ENCODE results near the gene ZNF473.

Gene ZNF473

DNA sequence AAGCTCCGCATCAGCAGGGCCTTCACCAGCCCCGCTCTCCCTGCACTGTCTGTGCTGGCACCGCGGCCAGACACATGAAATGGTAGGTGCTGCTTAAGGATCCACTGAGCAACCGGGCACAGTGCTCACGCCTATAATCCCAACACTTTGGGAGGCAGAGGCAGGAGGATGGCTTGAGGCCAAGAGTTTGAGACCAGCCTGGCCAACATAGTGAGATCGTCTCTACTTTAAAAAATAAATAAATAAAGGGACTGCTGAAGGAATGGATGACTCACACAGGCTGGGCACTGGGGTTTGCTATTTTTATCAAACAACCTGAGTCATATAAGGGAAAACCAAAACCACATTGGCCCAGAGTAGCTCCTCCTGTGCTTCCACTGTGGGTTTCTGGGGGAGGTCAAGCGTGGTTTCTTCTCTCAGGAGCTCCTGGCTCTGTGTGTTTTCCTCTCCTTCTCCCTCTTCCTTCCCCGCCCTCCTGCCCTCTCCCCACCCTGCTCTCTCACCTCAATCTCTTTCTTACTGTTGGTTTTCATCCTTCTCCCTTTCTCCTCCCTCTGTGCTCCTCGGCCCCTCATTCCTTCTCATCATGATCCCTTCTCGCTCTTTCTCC, 21.9 kb upstream of the ZNF473 start:
- peak; percentile 25 for DNase-seq (ENCODE audit: low spot score)

DNA sequence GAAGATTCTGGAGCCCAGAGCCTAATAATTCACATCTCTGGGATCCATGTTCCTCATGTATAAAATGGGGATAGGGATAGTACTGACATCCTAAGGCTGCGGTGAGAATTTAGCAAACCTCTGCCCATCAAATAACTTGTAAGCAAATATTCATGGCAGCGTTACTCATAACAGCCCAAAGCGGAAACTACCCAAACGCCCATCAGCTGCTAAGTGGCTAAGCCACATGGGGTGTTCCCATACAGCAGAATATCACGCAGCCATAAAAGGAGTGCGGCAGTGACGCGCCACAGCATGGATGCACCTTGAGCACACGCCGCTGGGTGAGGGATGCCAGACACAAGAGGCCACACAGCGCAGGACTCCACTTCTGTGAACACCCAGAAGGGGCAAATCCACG, 20.4 kb upstream of the ZNF473 start:
- DNase-seq (ENCODE audit: low spot score) = no peak

DNA sequence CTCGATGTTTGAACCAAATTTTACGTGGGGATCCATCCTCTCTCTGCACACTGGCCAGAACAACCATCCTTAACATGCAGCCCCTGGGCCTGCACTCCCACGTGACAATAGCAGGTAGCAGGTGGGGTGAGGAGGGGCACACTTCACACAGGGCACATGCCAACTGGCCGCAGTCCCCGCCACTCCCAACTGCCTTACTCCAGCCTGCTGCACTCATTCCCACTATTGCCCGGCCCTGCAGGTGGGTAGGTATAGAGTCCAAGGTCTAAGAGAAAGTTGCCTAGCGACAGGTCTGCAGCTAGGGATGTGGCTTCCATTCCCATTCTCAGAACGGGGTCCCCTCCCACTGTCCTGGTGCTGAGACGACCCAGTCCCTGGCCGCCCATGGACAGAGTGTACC, 18.6 kb upstream of the ZNF473 start:
- DNase-seq (ENCODE audit: low spot score) = no peak

DNA sequence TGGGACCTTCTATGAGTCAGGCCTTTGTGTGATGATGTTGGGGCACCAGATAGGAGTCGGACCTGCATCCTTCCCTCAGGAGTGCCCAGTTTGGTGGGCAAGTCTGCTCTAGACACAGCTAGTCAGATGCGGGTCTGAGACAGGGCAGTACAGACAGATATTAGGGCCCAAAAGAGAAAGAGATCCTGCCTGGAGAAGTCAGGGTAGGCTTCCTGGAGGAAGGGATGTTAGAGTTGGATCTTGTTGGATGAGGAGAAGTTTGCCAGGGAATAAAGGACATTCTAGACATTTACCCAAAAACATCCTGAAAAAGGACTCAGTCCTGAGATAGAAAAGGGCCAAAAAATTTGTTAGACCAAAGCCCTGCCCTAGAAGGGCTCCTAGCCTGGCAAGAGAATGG, 17.9 kb upstream of the ZNF473 start:
- DNase-seq (ENCODE audit: low spot score) = no peak

DNA sequence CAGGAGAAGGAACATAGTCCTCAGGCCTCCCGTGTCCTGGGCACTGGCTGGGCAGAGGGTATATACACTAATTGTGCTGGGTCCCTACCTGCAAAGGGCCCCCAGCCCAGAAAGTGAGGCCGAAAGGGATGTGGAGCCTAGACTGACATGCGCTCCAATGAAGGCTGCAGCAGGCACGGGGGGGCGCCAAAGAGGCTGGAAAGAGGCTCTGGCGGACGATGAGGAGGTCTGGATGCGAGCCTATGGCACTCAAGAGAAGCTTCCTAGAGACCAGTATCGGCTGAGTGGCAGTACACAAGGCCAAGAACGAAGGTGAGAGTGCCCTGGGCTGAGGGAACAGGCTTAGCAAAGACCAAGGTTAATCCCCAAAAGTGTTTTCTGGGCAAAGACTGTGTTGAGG, 17.3 kb upstream of the ZNF473 start:
- DNase-seq (ENCODE audit: low spot score) = peak; percentile 16

DNA sequence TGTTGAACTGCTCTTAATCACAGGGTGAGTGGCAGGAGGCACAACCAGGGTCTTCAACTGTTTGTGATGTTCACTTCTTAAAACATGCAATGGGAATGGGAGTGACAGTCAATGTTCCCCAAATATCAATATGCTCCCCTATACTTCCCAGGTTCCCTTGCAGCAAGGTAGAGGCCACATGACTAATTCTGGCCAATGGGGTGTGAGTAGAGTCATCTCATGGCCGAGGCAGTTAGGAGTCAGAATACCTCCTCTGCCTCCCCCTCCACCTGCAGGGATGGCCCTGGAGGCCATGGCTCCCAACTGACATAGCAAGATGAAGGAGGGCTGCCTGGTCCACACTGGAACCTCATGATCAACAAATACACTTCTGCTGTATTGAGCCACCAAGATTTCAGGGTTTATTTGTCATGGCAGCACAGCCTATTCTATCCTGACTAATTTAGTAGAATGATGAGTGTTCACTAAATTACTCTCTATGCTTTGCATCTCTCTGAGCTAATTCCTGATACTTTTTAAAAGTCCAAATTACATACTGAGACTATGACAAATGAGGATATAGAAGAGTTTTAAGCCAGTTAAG, 9.5 kb upstream of the ZNF473 start:
- no peak for DNase-seq (ENCODE audit: low spot score)

DNA sequence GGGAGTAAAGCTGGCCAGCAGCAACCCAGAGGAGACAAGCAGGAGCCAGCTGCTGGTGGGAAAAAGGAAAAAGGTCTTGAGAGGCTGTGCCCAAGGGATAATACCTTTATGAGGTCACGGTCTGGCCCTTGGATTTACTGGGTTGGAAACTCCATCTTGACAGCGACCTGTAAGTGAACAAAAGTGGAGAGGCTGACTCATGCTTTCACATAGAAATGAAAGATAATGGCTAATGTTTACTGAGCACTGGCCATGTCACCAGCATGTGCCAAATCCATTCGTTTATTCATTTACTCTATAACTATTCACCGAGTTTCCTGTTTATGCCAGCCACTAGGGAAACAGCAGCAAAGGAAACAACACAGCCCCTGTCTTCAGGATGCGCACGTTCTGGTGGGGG, 5.3 kb upstream of the ZNF473 start:
- no peak for DNase-seq (ENCODE audit: low spot score)

DNA sequence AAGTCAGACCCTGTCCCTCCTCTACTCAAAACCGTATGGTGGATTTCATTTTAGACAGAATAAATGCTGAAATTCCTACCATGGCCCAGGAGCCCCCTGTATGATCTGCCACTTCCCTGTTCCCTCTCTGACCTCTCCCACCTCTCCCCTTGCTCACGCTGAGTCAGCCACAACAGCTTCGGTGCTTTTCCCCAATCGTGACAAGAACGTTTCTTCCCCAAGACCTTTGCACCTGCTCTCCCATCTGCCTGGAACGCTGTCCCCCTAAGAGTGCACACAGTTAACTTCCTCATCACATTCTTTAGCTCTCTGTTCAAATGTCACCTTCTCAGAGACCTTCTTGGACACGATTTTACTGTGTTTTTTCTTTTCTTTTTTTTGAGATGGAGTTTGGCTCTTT, 3.0 kb upstream of the ZNF473 start:
- DNase-seq (ENCODE audit: low spot score) = no peak

DNA sequence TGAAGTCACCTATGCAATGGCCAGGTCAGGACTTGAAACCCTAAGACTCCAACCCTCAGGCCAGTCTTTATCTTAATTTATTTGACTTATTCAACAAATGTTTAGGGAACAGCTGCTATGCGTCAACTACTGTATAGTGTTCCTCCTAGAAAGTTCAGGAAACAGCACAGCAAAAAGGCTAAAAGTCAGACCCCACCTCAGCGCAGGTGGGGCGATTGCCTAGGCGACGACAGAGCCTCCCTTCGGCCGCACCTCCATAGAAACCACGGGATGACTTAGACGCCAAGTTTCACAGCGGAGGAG, 1.1 kb upstream of the ZNF473 start:
- no peak for DNase-seq (ENCODE audit: low spot score)

DNA sequence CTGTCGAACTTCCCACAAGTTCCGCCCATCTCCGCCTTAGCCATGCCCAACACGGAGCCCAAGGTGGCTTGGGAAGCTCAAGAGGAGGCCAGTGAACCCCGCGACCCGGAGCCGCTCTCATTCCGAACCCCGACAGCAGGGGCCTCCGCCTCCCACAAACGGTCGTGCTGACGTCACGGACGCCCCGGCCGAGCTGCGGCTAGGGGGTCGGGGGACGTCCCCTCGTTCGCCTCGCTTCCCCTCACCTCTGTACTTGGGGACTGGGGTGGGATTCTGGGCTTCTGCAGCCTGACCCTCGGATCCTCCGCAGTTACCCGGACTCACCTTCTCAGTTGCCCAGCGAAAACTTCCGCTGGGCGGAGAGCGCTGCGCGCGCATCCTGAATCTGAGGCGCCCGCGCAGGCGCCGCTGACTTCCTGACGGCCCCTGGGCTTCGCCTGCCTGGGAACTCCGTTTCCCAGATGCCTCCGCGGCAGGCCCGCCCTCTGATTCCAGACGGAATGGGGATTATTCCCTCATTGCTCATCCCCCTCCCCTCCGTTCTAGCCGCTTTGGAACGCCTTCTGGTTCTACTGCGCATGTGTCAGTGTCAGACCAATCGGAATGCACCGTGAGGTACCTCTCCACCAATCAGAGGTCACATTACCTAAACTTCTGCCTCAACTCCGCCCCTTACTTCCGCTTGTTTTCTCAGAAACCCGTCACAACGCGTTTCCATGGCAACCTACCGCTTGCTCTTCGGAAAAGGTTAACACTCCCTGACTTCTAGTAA, 597 bp upstream of the ZNF473 start, which contains the start of gene VRK3:
TSS of gene VRK3 (minus strand) at position 351 of the 772 bp plus-strand sequence. CDS start 9,210 bp downstream, outside the sequence.
- peak; percentile 100 for DNase-seq (ENCODE audit: low spot score)

DNA sequence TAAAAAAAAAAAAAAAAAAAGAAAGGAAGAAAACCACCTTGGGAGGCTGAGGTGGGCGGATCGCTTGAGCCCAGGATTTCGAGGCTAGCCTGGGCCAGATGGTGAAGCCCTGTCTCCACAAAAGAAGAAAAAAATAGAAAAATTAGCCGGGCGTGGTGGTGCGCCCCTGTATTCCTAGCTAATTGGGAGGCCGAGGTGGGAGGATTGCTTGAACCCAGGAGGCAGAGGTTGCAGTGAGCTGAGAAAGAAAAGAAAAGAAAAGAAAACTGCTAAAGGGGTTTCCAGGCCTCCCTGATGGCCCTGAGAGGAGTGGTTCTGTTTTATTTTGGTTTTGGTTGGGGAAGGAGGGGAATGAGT, 723 bp downstream of the ZNF473 start:
- no peak for DNase-seq (ENCODE audit: low spot score)

DNA sequence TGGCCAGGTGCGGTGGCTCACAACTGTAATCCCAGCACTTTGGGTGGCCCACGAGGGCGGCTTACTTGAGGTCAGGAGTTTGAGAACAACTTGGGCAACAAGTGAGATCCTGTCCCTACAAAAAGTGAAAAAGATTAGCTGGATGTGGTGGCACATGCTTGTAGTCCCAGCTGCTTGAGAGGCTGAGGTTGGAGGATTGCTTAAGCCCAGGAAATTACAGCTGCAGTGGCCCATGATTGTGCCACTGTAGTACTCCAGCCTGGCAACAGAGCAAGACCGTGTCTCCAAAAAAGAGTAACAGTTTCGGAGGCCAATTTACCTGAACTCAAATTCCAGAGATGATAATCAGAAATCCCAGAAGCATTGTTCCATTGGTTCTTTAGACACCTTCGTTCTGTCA, 4.4 kb downstream of the ZNF473 start:
- DNase-seq (ENCODE audit: low spot score) = no peak

DNA sequence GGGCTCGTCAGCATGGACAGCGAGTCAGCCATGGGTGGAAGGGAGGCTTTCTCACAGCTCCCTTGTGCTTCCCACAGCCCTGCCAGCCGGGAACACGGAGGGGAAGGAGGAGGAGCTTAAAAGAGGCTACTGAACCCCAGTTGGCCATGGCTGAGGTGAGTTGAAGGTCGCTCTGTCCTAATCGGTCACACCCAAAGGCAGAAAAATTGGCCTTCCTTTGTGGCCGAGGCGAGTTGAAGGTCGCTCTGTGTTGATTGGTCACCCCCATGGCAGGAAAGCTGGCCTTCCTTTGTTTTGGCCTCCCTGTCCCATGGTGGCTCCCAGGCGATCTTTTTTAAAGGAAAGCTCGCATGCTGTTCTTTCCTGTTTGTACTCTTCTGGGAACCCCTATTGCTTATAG, 5.1 kb downstream of the ZNF473 start:
- no peak for DNase-seq (ENCODE audit: low spot score)

DNA sequence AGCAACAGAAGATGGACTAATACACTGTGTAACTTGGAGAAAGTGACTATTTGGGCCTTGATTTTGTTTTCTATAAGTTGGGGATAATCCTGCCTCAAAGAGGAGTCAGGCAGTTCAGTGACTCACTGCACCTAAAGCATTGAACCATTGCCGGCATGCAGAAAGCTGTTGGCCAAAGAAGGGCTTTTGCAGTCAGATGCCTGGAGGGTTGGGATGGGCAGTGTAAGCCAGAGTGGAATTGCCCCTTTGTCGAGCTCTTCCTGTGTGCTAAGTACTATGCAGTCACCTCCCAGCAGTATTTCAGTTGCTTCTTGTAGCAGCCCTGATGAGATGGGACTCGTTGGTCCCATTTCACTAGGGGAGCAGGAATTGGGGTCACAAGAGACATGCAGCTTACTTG, 11.1 kb downstream of the ZNF473 start:
- DNase-seq (ENCODE audit: low spot score) = no peak

DNA sequence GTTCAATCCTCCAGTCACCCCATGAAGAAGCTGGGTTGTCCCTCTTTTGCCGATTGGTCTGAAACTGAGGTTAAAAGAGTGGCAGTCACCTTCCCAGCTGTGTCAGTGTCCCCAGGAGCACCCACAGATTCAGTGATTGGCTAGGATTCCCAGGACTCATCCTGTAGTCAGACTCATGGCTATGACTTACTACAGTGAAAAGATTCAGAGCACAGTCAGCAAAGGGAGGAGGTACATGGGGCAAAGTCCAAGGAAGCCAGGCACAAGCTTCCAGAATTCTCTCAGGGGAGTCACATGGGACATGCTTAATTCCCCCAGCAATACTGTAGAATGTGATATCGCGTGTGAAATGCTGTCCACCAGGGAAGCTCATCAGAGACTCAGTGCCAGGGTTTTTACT, 14.2 kb downstream of the ZNF473 start:
- DNase-seq (ENCODE audit: low spot score) = no peak

DNA sequence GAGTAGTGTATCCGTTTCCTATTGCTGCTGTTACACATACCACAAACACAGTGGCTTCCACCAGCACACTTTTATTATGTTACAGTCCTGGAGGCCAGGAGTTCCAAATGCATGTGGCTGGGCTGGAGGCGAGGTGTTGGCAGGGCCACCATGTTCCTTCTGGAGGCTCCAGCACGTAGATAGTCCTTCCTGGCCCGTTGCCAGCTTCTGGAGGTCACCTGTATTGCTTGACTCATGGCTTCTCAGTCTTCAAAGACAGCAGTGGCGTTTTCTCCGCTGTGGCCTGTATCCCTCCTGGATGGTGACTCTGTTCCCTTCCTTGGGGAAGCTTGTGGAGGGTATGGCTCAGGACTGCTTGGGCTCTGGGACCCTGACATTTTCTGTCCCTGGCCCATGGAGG, 15.2 kb downstream of the ZNF473 start:
- no peak for DNase-seq (ENCODE audit: low spot score)

DNA sequence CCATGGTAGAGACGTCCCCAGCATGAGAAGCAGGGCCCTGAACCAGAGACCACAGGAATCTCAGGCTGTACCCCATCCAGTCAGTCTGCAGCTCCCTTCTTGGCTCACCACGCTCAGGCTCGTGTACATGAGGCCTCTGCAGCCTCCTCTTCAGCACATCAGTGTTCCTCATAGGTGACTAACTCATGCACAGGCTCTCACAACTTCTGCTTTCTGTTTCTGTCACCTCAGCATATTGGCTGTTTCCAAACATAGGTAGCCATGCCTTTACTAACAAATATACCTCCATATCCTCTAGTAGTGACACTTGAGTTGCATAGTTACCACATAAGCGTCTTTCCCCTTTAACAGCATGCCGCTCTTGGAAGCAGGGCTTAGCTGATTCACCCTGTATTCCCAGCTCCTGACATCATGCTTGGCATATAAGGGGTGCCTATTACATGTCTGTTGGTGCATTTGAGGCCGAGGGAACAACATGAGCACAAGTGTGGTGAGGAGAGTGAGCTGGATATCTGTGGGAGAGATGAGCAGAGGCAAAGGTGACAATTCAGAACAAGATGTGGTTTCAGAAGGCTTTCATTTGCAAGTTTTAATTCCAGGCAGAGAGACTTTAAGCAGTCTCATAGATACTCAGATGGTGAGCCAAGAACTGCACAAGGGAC, 16.7 kb downstream of the ZNF473 start:
- no peak for DNase-seq (ENCODE audit: low spot score)

DNA sequence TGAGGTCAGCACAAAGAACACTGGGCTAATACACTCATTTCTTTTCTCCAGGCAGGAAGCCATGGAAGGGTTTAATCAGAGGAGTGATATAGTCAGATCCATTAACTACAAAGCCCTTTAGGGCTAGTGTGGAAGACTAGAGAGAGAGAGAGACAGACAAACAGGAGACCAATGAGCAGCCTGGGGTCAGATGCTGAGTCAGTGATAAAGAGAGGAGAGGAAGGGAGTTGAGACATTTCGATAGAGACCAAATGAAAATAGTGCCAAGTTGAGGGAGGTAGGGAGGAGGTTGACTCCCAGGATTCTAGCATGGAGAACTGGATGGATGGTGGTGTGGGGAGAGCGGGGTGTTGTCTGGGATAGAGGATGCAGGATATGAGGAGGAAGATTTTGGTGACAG, 18.2 kb downstream of the ZNF473 start:
- DNase-seq (ENCODE audit: low spot score) = no peak

DNA sequence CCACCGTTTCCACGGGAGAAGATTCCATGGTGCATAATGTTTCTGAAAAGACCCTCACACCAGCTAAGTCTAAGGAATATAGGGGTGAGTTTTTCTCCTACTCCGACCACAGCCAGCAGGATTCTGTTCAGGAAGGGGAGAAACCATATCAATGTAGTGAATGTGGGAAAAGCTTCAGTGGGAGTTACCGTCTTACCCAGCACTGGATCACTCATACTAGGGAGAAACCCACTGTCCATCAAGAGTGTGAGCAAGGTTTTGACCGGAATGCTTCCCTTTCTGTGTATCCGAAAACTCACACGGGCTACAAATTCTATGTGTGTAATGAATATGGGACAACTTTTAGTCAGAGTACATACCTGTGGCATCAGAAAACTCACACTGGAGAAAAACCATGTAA, 19.1 kb downstream of the ZNF473 start:
- no peak for DNase-seq (ENCODE audit: low spot score)

DNA sequence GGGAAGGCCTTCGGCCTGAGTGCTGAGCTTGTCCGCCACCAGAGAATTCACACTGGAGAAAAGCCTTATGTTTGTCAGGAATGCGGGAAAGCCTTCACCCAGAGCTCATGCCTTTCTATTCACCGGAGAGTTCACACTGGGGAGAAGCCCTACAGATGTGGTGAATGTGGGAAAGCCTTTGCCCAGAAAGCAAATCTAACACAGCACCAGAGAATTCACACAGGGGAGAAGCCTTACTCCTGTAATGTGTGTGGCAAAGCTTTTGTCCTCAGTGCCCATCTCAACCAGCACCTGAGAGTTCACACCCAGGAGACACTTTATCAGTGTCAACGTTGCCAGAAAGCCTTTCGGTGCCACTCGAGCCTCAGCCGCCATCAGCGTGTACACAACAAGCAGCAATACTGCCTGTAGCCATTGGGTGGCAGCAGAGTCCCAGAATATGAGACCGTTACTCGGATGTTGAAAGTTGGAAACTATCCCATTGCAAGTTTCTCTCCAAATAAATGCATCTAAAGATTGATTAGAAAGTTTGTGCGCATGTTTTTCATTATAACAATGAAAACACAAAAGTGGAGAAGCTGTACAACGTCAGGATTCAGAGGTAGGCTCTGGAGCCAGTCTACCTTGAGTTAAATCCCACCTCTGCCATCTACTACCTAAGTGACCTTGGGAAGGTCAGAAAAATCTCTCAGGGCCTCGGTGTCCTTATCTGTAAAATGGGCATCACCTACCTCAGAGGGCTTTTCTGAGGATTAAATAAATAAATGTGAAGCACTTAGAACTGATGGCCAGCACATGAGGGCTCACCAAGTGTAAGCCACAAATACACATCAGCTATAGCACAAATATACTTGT, 21.1 kb downstream of the ZNF473 start:
- DNase-seq (ENCODE audit: low spot score) = peak; percentile 26

DNA sequence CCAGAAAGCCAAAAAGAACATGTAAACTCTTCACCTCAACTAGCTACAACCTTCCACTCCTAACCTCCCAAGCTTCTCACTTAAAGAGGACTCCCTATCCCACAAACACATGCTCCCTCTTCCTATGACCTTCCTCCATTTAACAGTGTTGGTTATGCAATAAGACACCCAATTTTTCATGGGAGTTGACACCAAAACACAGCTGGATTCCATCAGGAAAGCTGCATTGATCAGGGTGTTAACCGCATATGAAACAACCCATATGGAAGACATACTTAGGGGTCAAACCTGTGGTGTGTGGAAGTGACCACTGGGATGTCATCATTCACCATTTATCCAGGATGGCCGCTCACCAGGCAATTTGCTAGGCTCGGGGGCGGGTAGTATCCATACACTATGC, 21.9 kb downstream of the ZNF473 start:
- no peak for DNase-seq (ENCODE audit: low spot score)
